Ureter (tissue), 1 donor: ENCODE results near the gene C7orf57. TPM values are rescaled to one million over a fixed set of nuclear protein-coding genes. Genes with fewer than 3 reads are reported as not detected.
"Not testable (repeated sequence)": the region's sequence is repeated elsewhere in the genome, so short reads cannot be mapped to it uniquely, and the experiment has no call there.

Source experiments
- DNase-seq: peaks from one replicate; pipeline ENCODE4 v3.0.0-alpha.2; 2020; ENCODE audit warnings: low spot score
- total RNA-seq: library from RNA; stranded (reverse); gene quantifications from one replicate; pipeline ENCODE4 v1.2.4, GENCODE V29; 2023
- donor health status: DM: yes; HTN: yes; CAD: no.

The C7orf57 gene
- total RNA-seq, result 0.42 TPM

- DNase-seq, result peak; percentile 91
Measured at GRCh38 chr7:48035301-48035966, at the start of gene C7orf57. TSS of gene C7orf57 (plus strand) at chr7:48035543. CDS start at chr7:48036309, 766 bp downstream.

DNA sequence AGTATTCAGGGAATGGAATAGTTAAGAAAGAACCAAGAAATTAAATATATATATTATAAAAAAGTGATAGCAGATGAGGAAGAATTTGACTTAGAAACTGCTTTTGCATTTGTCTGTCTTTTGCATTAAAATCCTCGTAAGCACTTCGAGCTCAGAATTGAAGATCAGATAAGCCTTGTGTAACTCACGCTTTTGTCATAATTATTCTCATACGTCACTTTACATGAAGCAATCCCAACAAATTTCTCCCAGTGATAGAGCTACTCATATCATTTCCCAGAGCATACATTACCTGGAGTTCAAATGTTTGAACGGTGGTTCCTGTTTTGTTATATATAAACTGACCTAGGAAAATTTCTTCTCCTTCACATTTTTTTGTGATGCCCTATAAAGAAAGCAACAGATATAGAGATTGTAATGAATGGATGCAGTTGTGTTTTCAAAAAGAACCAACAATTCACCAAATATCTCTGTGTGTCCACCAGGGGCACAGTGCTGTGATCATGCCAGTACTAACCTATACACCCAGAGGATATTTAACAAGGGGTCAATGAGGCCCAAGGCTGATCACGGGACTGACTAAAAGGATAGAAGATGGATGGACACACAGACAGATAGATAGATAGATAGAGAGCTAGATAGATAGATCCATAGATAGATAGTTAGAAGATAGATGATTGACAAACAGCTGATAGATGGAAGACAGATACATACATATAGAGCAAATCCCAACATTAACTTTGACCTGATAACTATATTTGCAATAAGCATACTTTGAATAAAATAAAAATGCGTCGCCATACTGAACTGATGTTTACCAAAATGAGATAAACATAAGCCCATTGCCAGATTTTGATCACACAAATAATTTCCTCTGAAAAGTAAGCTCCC, 46.6 kb upstream of the C7orf57 start:
- DNase-seq, result no peak

GRCh38 chr7:47989607-47990400, 45.5 kb upstream of the C7orf57 start:
- DNase-seq, result not testable (repeated sequence)

DNA sequence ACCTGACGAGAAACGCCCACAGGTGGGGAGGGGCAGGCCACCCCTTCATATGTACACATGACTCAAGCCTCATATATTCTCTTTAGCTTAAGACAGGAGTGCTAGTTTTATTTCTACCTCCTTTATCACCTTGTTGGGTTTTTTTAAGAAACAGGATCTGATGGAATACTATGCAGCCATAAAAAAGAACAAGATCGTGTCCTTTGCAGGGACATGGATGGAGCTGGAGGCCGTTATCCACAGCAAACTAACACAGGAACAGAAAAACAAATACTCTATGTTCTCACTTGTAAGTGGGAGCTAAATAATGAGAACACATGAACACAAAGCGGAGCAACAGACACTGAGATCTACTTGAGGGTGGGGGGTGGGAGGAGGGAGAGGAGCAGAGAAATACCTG, 44.8 kb upstream of the C7orf57 start:
- DNase-seq, result no peak

DNA sequence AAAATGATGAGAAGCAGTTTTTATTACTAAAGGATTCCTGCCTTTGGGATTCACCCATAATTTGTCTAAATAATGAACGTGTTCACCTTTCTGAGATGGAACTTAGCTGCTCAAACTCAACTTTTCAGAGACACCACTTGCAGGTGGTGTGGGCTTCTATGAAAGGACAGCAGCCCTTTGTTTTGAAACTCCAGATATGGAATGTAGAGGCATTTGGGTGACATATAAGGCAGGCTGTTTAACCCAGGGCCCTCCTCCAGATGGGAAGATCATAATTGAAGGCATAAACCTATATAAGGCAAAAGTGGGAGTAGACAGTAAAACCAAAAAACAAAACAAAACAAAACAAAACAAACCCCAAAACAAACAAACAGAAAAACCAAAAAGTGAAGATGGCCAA, 44.1 kb upstream of the C7orf57 start:
- DNase-seq, result no peak

- DNase-seq, result peak; percentile 90
Measured at GRCh38 chr7:47991741-47992311, 43.5 kb upstream of the C7orf57 start.

DNA sequence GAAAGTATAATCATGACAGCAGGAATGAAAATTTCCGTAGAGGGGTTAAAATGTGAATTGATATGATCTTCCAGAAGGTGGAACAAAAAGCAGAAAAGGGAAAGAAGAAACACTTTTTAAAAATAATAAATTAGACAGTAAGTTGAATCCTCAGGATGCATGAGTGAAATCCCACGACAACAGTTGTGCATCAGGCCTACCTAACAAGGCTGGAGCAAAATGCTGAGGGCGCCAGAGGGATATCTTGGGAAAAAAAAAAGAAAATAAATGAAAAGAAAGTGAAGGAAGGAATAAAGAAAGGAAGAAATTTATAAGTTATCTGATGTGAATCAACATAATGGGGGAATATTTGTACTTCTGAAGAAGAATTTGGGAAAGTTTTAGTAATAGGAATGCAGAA, 42.9 kb upstream of the C7orf57 start:
- no peak for DNase-seq

GRCh38 chr7:47999413-47999812, 35.9 kb upstream of the C7orf57 start:
- DNase-seq, result no peak

- DNase-seq, result not testable (repeated sequence)
Measured at GRCh38 chr7:48000164-48000563, 35.2 kb upstream of the C7orf57 start.

DNA sequence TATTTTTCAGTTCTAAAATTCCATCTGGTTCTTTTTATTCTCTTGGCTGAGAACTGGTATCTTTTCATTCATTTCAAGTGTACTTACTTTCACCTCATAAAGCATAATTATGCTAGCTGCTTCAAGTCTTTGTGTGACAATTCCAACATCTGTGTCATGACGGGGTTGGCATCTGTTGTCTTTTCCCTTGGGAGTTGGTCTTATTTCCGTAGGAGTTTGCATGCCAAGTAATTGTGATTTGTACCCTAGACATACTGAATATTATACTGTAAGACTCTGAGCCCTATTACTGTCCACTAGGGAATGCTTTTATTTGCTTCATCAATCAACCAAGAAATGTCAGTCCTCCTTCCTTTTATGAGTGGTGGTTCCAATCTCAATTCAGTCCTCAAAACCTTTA, 31.3 kb upstream of the C7orf57 start:
- no peak for DNase-seq

DNA sequence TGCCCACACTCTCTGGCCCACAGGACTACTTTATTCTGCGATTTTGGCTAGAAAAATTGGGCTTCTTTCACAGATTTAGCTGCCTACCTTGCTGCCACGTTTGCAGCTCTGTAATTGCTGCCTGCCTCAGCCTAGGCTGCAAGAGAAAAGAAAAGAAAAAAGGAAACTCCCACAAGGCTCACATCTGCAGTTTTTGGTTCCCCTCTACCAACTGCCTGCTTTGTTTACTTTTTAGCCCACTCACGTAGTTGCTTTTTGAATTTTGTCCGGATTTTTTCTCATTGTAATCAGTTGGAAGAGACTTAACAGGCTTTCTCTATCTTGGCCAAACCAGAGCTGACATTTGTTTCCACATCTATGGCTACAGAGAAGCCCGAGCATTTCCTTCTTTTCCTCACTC, 30.7 kb upstream of the C7orf57 start:
- DNase-seq, result no peak

- no peak for DNase-seq
Measured at GRCh38 chr7:48006866-48007265, 28.5 kb upstream of the C7orf57 start.

DNA sequence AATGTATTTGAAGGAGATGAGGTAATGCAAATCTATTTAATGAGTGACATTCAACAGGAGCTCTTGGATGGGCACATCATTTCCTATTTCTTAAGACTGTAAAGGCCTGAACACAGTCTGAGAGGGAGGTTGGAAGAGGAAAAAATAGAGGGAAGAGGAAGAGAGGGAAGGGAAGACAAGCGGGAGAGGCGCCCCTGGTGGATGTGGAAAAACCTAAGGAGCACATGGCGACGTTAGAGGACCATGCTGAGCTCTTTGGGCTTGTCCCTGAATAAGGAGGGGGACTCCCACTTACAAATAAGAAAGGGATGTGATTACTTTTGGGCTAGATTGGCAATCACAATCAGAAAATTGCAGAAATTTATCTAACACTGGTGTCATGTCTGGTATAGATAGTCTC, 26.1 kb upstream of the C7orf57 start:
- no peak for DNase-seq

DNA sequence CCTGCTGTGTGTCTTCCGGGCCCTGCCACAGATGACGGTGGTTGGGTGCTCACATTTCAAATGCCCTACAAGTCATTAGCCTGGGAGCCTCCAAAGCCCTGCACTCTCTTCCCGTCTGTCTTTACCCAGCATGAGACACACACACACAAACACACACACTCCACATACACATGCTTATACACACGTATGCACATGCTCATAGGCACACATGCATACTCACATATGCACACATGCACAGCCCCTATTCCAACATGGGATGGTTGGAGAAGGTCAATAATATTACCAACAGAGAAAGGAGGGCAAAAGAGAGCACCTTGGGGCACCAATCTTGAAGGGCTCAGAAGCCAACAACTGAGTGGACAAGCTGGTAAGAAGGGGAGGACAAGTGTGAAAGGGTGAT, 25.4 kb upstream of the C7orf57 start:
- DNase-seq, result no peak

- DNase-seq, result no peak
Measured at GRCh38 chr7:48011323-48011722, 24.0 kb upstream of the C7orf57 start.

- no peak for DNase-seq
Measured at GRCh38 chr7:48011951-48012350, 23.4 kb upstream of the C7orf57 start.

GRCh38 chr7:48016641-48017040, 18.7 kb upstream of the C7orf57 start:
- no peak for DNase-seq

- no peak for DNase-seq
Measured at GRCh38 chr7:48017674-48018073, 17.7 kb upstream of the C7orf57 start.

- DNase-seq, result no peak
Measured at GRCh38 chr7:48025624-48026023, 9.7 kb upstream of the C7orf57 start.

DNA sequence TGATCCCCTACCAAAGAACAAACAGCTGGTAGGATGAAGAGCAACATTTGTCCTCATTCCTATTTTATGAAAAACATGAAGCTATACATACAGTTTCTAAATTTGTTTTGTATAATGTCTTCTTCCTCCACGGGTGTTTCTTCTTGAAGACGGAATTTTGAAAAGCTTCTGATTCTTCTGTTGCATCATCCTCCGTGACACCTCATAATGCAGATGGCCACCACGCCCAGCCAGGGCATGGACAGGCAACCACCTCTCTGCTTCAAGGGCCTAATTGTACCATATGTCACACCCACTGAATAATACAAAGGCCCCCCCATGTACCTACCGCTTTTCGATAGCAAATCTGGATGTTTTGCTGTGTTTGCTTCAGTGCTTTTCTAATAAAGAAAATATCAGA, 6.4 kb upstream of the C7orf57 start, which contains the start of gene SUN3:
Gene SUN3 (minus strand): TSS at position 170 of the 400 bp plus-strand sequence. CDS start 169 bp downstream, at position 1.
- no peak for DNase-seq

GRCh38 chr7:48031111-48031510, 4.2 kb upstream of the C7orf57 start:
- no peak for DNase-seq

DNA sequence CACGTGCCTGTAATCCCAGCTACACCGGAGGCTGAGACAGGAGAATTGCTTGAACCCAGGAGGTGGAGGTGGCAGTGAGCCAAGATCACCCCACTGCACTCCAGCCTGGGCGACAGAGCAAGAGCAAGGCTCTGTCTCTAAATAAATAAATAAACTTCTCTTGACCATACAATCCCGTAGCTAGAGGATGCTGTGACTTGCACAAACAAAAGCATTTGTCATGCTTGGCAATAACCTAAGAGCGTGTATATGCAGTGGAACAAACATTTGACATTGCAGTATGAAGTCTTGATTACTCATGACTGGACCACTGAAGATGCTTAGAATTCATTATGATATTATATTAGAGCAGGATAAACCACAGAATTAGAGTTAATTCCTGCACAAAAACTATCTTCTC, 1.4 kb upstream of the C7orf57 start:
- DNase-seq, result no peak
